Measurements from ENCODE around the gene GRK5. TPM values are rescaled to one million over a fixed set of nuclear protein-coding genes. Genes with fewer than 3 reads are reported as not detected.

Gene GRK5
- total RNA-seq, 2 donors from 2014 or later = 13.9 to 28.5 TPM

GRCh38 chr10:119339109-119339508 is 131.7 kb downstream of the GRK5 start:
- DNase-seq (no peak), ATAC-seq (no peak)
- no peaks in the 10 kb centered on the region for H3K9me3 ChIP-seq (ENCODE audit: control insufficient read depth, low read length, poor library complexity, severe bottlenecking)
- Mint-ChIP-seq H3K27ac (peak overlapping the region; percentile 14), H3K27me3 (no peaks in the 10 kb centered on the region), H3K4me1 (peaks cover 23% of the 10 kb centered on the region), H3K4me3 (no peak overlapping the region), H3K36me3 (ENCODE audit: low read depth) (no peaks in the 10 kb centered on the region)

DNA sequence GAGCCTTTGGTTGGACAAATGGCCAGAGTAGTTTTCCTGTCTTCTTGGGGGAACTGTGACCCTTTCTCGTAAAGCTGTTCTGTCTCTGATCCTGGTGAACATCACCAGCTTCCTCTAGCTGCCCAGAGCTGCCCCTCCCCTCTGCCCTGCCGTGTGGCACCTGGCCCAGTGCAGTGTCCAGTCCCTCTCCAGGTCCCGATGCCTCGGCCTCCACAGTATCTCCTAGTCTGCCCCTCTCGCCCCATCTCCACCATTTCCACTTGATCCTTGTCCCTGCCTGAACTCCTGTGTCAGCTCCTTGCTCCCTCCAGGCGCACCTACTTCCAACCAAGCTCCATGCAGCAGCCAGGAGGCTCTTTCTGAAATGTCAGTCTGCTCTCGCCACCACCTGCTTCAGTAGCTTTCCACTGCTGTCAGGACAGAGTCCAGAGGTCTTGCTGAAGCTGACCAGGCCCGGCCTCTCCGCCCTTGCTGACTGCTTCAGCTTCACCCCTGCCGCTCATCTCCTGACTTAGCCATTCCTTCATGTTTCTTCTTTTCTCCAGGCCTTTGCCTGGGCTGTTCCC is 133.6 kb downstream of the GRK5 start:
- peak overlapping the region; percentile 89 for H3K27ac Mint-ChIP-seq
- H3K4me1 Mint-ChIP-seq = peaks cover 30% of the 10 kb centered on the region
- peaks cover 2% of the 10 kb centered on the region for H3K36me3 Mint-ChIP-seq (ENCODE audit: low read depth)
- H3K9me3 ChIP-seq (ENCODE audit: control insufficient read depth, low read length, poor library complexity, severe bottlenecking) = no peaks in the 10 kb centered on the region
- H3K27me3 Mint-ChIP-seq = no peaks in the 10 kb centered on the region
- DNase-seq = no peak
- no peak for ATAC-seq
- no peak overlapping the region for H3K4me3 Mint-ChIP-seq

DNA sequence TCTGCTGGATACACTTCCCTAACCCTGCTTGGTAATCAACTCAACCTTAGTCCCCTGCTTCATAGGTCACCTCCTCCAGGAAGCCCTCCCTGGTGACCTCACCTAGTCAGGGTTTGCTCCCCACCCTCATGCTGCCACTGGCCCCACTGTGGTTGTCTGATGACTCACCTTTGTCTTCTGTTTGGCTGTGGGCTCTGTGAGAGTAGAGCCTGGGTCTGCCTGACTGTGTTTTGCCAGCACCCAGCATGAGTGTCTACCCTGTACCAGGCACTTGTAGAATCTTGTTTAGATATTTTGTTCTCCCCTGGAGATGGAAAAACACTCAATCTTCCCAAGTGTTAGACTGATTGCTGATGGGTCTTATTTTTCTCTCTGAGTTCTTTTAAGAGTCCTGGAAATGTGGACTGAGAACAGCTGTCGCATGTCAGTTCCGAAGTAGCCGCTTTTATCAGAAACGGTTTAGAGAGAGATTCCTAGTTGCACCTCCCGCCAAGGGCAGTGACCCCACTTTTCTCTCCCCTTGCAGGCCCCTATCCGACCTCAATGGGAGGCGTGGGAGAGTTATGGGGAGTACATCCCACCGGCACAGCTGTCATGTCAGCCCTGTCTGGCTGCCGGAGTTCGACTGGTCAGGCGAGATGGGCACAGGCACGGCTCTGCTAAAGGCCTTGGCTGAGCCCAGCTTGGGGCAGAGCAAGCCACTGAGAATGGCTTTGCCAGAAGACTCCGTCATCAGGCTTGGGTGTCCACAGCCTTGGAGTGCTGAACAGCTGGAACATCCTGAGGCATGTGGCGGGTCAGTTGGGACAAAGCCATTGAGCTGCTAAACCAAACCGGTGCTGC is 134.3 kb downstream of the GRK5 start:
- no peaks in the 10 kb centered on the region for H3K27me3 Mint-ChIP-seq
- DNase-seq (no peak), ATAC-seq (no peak)
- no peak overlapping the region for H3K4me3 Mint-ChIP-seq
- H3K4me1 Mint-ChIP-seq = peaks cover 30% of the 10 kb centered on the region
- H3K27ac Mint-ChIP-seq = peak overlapping the region; percentile 89
- H3K9me3 ChIP-seq (ENCODE audit: control insufficient read depth, low read length, poor library complexity, severe bottlenecking) = no peaks in the 10 kb centered on the region
- H3K36me3 Mint-ChIP-seq (ENCODE audit: low read depth) = peaks cover 2% of the 10 kb centered on the region

GRCh38 chr10:119342335-119342734 is 135.0 kb downstream of the GRK5 start:
- Mint-ChIP-seq H3K4me1 (peaks cover 30% of the 10 kb centered on the region), H3K27ac (no peak overlapping the region), H3K4me3 (no peak overlapping the region), H3K36me3 (ENCODE audit: low read depth) (peaks cover 2% of the 10 kb centered on the region), H3K27me3 (no peaks in the 10 kb centered on the region)
- ATAC-seq = no peak
- no peaks in the 10 kb centered on the region for H3K9me3 ChIP-seq (ENCODE audit: control insufficient read depth, low read length, poor library complexity, severe bottlenecking)
- no peak for DNase-seq

- Mint-ChIP-seq H3K27me3 (no peaks in the 10 kb centered on the region), H3K36me3 (ENCODE audit: low read depth) (peaks cover 2% of the 10 kb centered on the region), H3K4me1 (peaks cover 30% of the 10 kb centered on the region), H3K27ac (peak overlapping the region; percentile 29), H3K4me3 (no peak overlapping the region)
- ATAC-seq = no peak
- H3K9me3 ChIP-seq (ENCODE audit: control insufficient read depth, low read length, poor library complexity, severe bottlenecking) = no peaks in the 10 kb centered on the region
- DNase-seq = no peak
Measured at GRCh38 chr10:119343011-119343601, 135.7 kb downstream of the GRK5 start.

GRCh38 chr10:119344381-119344780 is 137.0 kb downstream of the GRK5 start:
- ATAC-seq (no peak), DNase-seq (no peak)
- no peak overlapping the region for H3K4me3 Mint-ChIP-seq
- H3K27ac Mint-ChIP-seq = no peak overlapping the region
- H3K4me1 Mint-ChIP-seq = peaks cover 26% of the 10 kb centered on the region
- H3K36me3 Mint-ChIP-seq (ENCODE audit: low read depth) = peaks cover 5% of the 10 kb centered on the region
- H3K9me3 ChIP-seq (ENCODE audit: control insufficient read depth, low read length, poor library complexity, severe bottlenecking) = no peaks in the 10 kb centered on the region
- no peaks in the 10 kb centered on the region for H3K27me3 Mint-ChIP-seq

GRCh38 chr10:119346095-119346832 is 138.9 kb downstream of the GRK5 start:
- H3K36me3 Mint-ChIP-seq (ENCODE audit: low read depth) = peaks cover 9% of the 10 kb centered on the region
- no peak overlapping the region for H3K4me3 Mint-ChIP-seq
- ATAC-seq (no peak), DNase-seq (no peak)
- no peaks in the 10 kb centered on the region for H3K27me3 Mint-ChIP-seq
- H3K4me1 Mint-ChIP-seq = peaks cover 22% of the 10 kb centered on the region
- peaks cover 2% of the 10 kb centered on the region for H3K9me3 ChIP-seq (ENCODE audit: control insufficient read depth, low read length, poor library complexity, severe bottlenecking)
- H3K27ac Mint-ChIP-seq = no peak overlapping the region

- peaks cover 17% of the 10 kb centered on the region for H3K4me1 Mint-ChIP-seq
- no peak for ATAC-seq
- peaks cover 2% of the 10 kb centered on the region for H3K9me3 ChIP-seq (ENCODE audit: control insufficient read depth, low read length, poor library complexity, severe bottlenecking)
- H3K27ac Mint-ChIP-seq = no peak overlapping the region
- H3K36me3 Mint-ChIP-seq (ENCODE audit: low read depth) = peaks cover 12% of the 10 kb centered on the region
- H3K27me3 Mint-ChIP-seq = no peaks in the 10 kb centered on the region
- DNase-seq = no peak
- H3K4me3 Mint-ChIP-seq = no peak overlapping the region
Measured at GRCh38 chr10:119347181-119347974, 140.0 kb downstream of the GRK5 start.

DNA sequence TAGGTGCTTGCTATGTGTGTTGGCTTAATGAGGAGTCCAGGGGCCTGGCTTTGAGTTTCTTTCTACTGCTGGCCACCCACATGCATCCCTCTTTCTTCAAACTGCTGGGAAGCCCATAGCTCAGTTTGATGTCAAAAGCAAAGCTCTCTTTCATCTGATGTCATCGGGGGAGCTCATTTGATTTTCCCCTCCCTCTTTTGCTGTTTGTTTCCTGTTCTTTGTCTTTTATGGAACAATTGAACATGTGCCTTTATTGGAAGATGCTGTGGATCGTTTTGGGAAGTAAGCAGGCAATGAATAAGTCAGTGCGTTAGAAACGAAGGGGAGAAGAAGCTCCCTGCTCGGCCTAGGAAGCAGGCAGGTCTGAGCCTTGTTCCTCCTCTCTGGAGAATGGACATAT is 140.7 kb downstream of the GRK5 start:
- DNase-seq = no peak
- H3K4me3 Mint-ChIP-seq = no peak overlapping the region
- no peak for ATAC-seq

DNA sequence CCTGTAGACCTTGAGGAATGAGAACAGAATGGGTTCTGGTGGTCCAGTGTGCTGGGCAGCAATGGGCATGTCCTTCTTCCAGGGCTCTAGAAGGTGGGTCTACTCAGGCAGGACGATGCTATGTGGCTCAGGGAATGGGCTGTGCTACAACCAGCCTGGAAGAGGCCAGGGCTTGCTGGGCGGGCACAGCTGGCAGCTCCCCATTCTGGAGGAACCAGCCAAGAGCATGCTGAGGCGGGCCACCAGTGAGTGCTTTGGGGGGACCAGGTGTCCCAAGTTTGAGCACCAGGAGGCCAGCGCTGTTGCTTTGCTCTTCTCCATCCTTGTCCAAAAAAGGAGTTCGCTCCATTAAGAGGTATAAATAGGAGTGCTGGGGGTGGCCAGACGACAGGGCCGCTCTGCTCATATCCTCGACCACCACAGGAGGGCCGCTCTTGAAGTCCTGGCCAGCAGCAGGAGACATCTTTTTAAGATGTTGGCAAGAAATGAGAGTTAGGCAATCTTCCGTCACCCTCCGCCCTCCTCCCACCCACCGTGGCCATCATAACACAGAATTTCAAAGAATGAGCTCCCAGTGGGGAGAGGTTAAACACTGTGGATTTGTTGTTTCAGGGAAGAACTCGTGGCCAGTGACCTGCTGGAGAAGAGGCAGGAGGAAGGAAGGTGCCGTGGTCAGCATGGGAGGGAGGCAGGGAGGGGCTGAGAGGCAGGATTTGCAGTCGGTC is 141.3 kb downstream of the GRK5 start:
- no peak overlapping the region for H3K4me3 Mint-ChIP-seq
- peaks cover 12% of the 10 kb centered on the region for H3K36me3 Mint-ChIP-seq (ENCODE audit: low read depth)
- H3K27me3 Mint-ChIP-seq = no peaks in the 10 kb centered on the region
- ATAC-seq (no peak), DNase-seq (no peak)
- no peak overlapping the region for H3K27ac Mint-ChIP-seq
- H3K9me3 ChIP-seq (ENCODE audit: control insufficient read depth, low read length, poor library complexity, severe bottlenecking) = peaks cover 2% of the 10 kb centered on the region
- peaks cover 8% of the 10 kb centered on the region for H3K4me1 Mint-ChIP-seq

More for the DNA sequence above, 140.7 kb downstream of the GRK5 start:
- peaks cover 2% of the 10 kb centered on the region for H3K9me3 ChIP-seq (ENCODE audit: control insufficient read depth, low read length, poor library complexity, severe bottlenecking)
- H3K4me1 Mint-ChIP-seq = peaks cover 13% of the 10 kb centered on the region
- H3K27me3 Mint-ChIP-seq = no peaks in the 10 kb centered on the region
- no peak overlapping the region for H3K27ac Mint-ChIP-seq
- peaks cover 12% of the 10 kb centered on the region for H3K36me3 Mint-ChIP-seq (ENCODE audit: low read depth)

GRCh38 chr10:119349341-119349740 is 142.0 kb downstream of the GRK5 start:
- Mint-ChIP-seq H3K36me3 (ENCODE audit: low read depth) (peaks cover 12% of the 10 kb centered on the region), H3K4me3 (no peak overlapping the region), H3K4me1 (peaks cover 5% of the 10 kb centered on the region), H3K27ac (no peak overlapping the region), H3K27me3 (no peaks in the 10 kb centered on the region)
- ATAC-seq (no peak), DNase-seq (no peak)
- H3K9me3 ChIP-seq (ENCODE audit: control insufficient read depth, low read length, poor library complexity, severe bottlenecking) = peaks cover 2% of the 10 kb centered on the region

GRCh38 chr10:119349937-119350501 is 142.6 kb downstream of the GRK5 start:
- Mint-ChIP-seq H3K4me1 (peaks cover 3% of the 10 kb centered on the region), H3K27ac (no peak overlapping the region), H3K4me3 (no peak overlapping the region), H3K36me3 (ENCODE audit: low read depth) (peaks cover 12% of the 10 kb centered on the region), H3K27me3 (no peaks in the 10 kb centered on the region)
- H3K9me3 ChIP-seq (ENCODE audit: control insufficient read depth, low read length, poor library complexity, severe bottlenecking) = peaks cover 2% of the 10 kb centered on the region
- DNase-seq = no peak
- no peak for ATAC-seq

All from T-helper 17 cell (primary cell).